Activated CD8-positive, alpha-beta memory T cell treated with anti-CD3 and anti-CD28 coated beads for 1 hour (primary cell): ENCODE results near the gene GPR3.
A peak's percentile ranks its signal among the peaks of the same experiment; 100 is the strongest.

Experiments used
- DNase-seq, 2 donors: peaks; one replicate each; pipeline ENCODE4 v3.0.0-alpha.2; 2020; ENCODE audit warnings: low read depth in 1 of 2; ENCODE audit errors: extremely low read depth in 1 of 2

The GPR3 gene

GRCh38 chr1:27358038-27358927, 34.1 kb upstream of the GPR3 start:
- no peak for DNase-seq

- DNase-seq, result no peak
These were observed 33.5 kb upstream of the GPR3 start for GRCh38 chr1:27358928-27359313.

GRCh38 chr1:27359822-27360158, 32.6 kb upstream of the GPR3 start:
- DNase-seq, result no peak

GRCh38 chr1:27360159-27361043, 32.0 kb upstream of the GPR3 start:
- DNase-seq, result peak in 1 of 2 donors; percentile 42

GRCh38 chr1:27361044-27361402, 31.4 kb upstream of the GPR3 start:
- no peak for DNase-seq

GRCh38 chr1:27361553-27361952, 30.9 kb upstream of the GPR3 start:
- DNase-seq, result no peak

- no peak for DNase-seq
These were observed 28.4 kb upstream of the GPR3 start for GRCh38 chr1:27363766-27364695.

- DNase-seq, result no peak
These were observed 27.6 kb upstream of the GPR3 start for GRCh38 chr1:27364696-27365371.

- peak in 1 of 2 donors; percentile 66 for DNase-seq
These were observed 26.9 kb upstream of the GPR3 start for GRCh38 chr1:27365372-27366112.

GRCh38 chr1:27366113-27366410, 26.4 kb upstream of the GPR3 start:
- peak in 1 of 2 donors; percentile 54 for DNase-seq

GRCh38 chr1:27366411-27367159, 25.8 kb upstream of the GPR3 start, which contains the start of gene MAP3K6:
Gene MAP3K6 (minus strand): TSS chr1:27366961. CDS start chr1:27366597, 364 bp downstream.
- DNase-seq, result no peak

GRCh38 chr1:27367160-27367650, 25.2 kb upstream of the GPR3 start:
- no peak for DNase-seq

- no peak for DNase-seq
These were observed 23.4 kb upstream of the GPR3 start for GRCh38 chr1:27368869-27369582.

GRCh38 chr1:27372022-27372807, 20.2 kb upstream of the GPR3 start:
- DNase-seq, result no peak

GRCh38 chr1:27372808-27373690, 19.4 kb upstream of the GPR3 start:
- DNase-seq, result no peak

GRCh38 chr1:27374362-27375086, 17.9 kb upstream of the GPR3 start, which contains the start of gene FCN3:
Gene FCN3 (minus strand): TSS chr1:27374824. CDS start chr1:27374818, 6 bp downstream.
- no peak for DNase-seq
